M059J (cell line): ENCODE data around the gene PODN. TPM values are rescaled to one million over a fixed set of nuclear protein-coding genes. Genes with fewer than 3 reads are reported as not detected.

ENCODE experiments used
- DNase-seq: peaks from one replicate; pipeline ENCODE4 v3.0.0-alpha.2; 2012; ENCODE audit warnings: low read depth
- total RNA-seq: library from RNA; depleted of rRNA; stranded (reverse); fragments of >200 nt; shearing (Covaris generic); gene quantifications from 2 replicates; pipeline ENCODE4 v1.2.3, GENCODE V29; 2014

The PODN gene
- total RNA-seq, 1 experiment from 2014 or later = not detected

GRCh38 chr1:53050310-53050709 is 11.7 kb upstream of the PODN start:
- DNase-seq = no peak

- DNase-seq = no peak
Measured at GRCh38 chr1:53051676-53052075, 10.3 kb upstream of the PODN start.

GRCh38 chr1:53057127-53057526 is 4.9 kb upstream of the PODN start:
- peak; percentile 7 for DNase-seq

GRCh38 chr1:53060579-53060978 is 1.4 kb upstream of the PODN start:
- peak; percentile 20 for DNase-seq

- DNase-seq = no peak
Measured at GRCh38 chr1:53061123-53061858, 722 bp upstream of the PODN start.

GRCh38 chr1:53062708-53063591 is 937 bp downstream of the PODN start:
- no peak for DNase-seq

GRCh38 chr1:53063744-53064515 is 1.9 kb downstream of the PODN start:
- no peak for DNase-seq

GRCh38 chr1:53065391-53065790 is 3.4 kb downstream of the PODN start:
- DNase-seq = no peak

- DNase-seq = no peak
Measured at GRCh38 chr1:53066488-53066887, 4.5 kb downstream of the PODN start.

GRCh38 chr1:53066891-53067738 is 5.1 kb downstream of the PODN start:
- DNase-seq = no peak

GRCh38 chr1:53067886-53068285 is 5.9 kb downstream of the PODN start:
- DNase-seq = no peak

GRCh38 chr1:53068314-53069099 is 6.5 kb downstream of the PODN start:
- no peak for DNase-seq

- no peak for DNase-seq
Measured at GRCh38 chr1:53069265-53069662, 7.3 kb downstream of the PODN start.

GRCh38 chr1:53069663-53070327 is 7.8 kb downstream of the PODN start:
- no peak for DNase-seq

GRCh38 chr1:53070621-53071020 is 8.6 kb downstream of the PODN start:
- DNase-seq = no peak

- no peak for DNase-seq
Measured at GRCh38 chr1:53071167-53071865, 9.3 kb downstream of the PODN start.

GRCh38 chr1:53071915-53072314 is 9.9 kb downstream of the PODN start:
- no peak for DNase-seq

GRCh38 chr1:53073287-53073686 is 11.3 kb downstream of the PODN start:
- no peak for DNase-seq

GRCh38 chr1:53073868-53074311 is 11.9 kb downstream of the PODN start:
- no peak for DNase-seq
